ENCODE results near the gene BRAF.

- TF ChIP-seq POLR2A (IDR thresholded peaks at IDR 0.05; ENCODE audit: low read depth, low read length) (no peak), TAF1 (IDR thresholded peaks at IDR 0.05; ENCODE audit: borderline replicate concordance, low read depth, low read length) (no peak), POLR2AphosphoS5 (IDR thresholded peaks at IDR 0.05; ENCODE audit: low read depth, low read length) (no peak)
These were observed 35.1 kb downstream of the BRAF start for GRCh38 chr7:140889645-140890044.
